ENCODE measurements around the gene RPS6KA1.
A peak's percentile ranks its signal among the peaks of the same experiment; 100 is the strongest.
"Not testable (repeated sequence)": the region's sequence is repeated elsewhere in the genome, so short reads cannot be mapped to it uniquely, and the experiment has no call there.

The RPS6KA1 gene

DNA sequence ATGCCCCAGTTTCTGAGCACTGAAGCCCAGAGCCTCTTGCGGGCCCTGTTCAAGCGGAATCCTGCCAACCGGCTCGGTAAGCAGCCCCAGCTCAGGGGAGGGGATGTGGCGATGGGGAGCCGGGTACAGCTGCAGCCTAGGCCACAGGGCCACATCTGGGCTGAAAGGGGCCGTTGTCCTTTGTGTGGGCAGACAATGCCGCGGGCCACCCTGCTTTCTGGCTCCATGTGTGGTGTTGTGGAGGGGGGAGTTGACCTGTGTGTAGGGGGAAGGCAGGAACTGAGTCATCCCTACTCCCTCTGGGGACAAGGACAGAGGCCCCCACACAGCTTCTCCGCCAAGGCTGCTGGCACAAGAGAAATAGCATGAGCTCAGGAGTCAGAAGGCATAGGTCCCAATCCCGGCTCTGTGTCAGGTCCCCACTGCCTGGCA lies 26.0 kb downstream of the RPS6KA1 start:
- peak; percentile 55 for DNase-seq (ENCODE audit: low spot score)

- no peak for DNase-seq (ENCODE audit: low spot score)
Measured at GRCh38 chr1:26556111-26556510, 26.6 kb downstream of the RPS6KA1 start.

DNA sequence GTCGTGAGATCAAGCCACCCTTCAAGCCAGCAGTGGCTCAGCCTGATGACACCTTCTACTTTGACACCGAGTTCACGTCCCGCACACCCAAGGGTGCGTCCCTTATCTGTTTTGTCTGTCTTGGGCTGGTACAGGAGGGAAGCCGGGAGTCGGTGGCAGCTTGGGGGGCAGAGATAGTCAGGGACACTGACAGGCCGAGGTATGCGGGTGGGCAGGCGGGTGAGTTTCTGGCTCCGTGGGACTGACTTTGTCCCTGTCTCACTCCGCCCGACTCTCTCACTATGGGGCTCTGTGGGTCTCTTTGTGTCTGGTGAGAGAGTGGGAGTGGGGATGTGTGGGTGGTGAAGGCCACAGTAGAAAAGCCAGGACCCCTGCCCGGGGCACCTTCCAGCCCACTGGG lies 27.4 kb downstream of the RPS6KA1 start:
- DNase-seq (ENCODE audit: low spot score) = no peak

DNA sequence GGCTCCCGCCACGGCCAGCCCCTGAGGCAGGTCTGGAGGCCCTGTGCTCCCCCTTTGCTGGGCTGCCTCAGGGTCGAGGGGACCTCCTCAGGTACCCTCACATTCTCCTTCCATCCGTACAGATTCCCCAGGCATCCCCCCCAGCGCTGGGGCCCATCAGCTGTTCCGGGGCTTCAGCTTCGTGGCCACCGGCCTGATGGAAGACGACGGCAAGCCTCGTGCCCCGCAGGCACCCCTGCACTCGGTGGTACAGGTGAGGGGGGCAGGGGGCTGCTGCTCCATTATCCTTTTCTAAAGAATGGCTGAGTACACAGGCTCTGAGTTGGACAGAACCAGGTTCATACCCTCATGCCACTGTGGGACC lies 29.1 kb downstream of the RPS6KA1 start:
- DNase-seq (ENCODE audit: low spot score) = no peak

DNA sequence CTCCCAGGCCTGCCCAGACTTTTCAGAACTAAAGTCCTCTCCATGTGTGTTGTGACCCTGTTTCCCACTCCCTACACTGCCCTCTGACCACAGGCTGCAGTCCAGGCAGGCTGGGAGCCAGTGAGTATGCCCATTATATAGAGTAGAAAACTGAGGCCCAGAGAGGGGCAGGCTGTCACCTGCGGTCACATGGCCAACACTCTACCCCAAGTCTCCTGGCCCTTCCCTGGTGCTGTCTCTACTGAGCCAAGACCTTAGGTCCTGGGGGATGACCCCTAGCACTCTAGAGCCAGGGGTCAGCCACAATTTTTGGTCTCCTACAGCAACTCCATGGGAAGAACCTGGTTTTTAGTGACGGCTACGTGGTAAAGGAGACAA lies 30.8 kb downstream of the RPS6KA1 start:
- no peak for DNase-seq (ENCODE audit: low spot score)

DNA sequence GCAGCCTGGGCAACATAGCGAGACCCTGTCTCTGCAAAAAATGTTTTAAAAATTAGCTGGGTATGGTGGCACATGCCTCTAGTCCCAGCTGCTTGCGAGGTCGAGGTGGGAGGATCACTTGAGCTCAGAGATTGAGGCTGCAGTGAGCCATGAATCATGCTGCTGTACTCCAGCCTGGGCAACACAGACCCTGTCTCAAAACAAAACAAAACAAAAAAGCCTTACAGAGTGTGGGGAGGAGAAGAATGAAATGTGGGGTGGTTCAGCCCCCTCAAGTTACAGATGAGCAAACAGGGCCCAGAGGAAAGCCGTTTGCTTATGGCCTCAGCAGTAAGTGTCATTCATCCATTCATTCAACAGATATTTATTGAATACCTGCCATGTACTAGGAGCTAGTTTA lies 40.7 kb downstream of the RPS6KA1 start:
- DNase-seq (ENCODE audit: low spot score) = no peak

DNA sequence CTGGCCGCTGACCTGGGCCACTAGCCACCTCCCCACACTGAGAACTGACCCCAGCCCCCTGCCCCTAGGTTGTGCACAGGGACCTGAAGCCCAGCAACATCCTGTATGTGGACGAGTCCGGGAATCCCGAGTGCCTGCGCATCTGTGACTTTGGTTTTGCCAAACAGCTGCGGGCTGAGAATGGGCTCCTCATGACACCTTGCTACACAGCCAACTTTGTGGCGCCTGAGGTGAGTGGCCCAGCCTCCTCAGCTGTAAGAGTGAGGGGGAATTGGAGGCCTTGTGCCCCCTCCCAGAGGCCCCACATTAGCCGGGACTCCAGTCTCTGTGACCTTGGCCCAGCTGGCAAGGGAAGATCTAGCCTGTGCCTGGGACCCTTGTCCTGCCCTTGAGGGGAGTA lies 41.8 kb downstream of the RPS6KA1 start:
- no peak for DNase-seq (ENCODE audit: low spot score)

DNA sequence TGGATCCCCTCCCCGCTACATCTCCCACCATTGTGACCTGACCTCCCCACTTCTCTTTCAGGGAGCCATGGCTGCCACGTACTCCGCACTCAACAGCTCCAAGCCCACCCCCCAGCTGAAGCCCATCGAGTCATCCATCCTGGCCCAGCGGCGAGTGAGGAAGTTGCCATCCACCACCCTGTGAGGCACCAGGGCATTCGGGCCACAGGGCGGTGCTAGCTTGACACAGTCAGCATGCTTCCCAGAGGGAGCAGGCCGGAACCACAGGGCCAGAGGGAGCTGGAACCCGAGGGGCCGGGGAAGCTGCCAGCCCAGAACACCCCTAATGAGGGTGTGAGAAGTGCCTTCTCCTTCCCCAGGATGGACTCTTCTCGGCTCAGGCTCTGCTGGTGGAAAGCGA lies 44.5 kb downstream of the RPS6KA1 start:
- no peak for DNase-seq (ENCODE audit: low spot score)

DNA sequence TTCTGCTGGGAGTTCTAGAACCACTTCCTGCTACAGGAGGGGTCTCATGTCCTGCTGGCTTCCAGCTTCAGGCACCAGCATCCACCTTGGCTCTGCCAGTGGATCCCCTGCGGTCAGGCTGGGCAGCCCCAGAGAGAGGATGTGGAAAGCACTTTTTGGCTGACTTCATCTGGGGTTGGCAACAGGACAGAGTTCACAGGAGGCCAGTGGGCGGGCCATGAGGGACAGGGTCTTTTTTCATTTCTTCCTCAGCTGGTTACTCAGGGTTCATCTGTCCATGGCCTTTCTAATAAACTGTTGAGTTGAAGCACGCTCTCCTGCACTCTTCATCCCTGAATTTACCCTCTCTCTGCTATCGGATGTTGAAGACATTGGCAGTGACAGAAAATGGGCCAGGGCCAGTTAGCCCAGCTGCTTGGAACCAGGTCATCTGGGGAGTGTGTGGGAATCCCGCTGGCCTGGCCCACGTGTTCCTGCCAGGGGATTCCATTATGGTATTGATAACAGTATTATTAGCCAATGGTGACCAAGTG lies 45.2 kb downstream of the RPS6KA1 start:
- no peak for DNase-seq (ENCODE audit: low spot score)

GRCh38 chr1:26575348-26575747 lies 45.8 kb downstream of the RPS6KA1 start:
- DNase-seq (ENCODE audit: low spot score) = no peak

GRCh38 chr1:26578167-26578566 lies 48.6 kb downstream of the RPS6KA1 start:
- no peak for DNase-seq (ENCODE audit: low spot score)

DNA sequence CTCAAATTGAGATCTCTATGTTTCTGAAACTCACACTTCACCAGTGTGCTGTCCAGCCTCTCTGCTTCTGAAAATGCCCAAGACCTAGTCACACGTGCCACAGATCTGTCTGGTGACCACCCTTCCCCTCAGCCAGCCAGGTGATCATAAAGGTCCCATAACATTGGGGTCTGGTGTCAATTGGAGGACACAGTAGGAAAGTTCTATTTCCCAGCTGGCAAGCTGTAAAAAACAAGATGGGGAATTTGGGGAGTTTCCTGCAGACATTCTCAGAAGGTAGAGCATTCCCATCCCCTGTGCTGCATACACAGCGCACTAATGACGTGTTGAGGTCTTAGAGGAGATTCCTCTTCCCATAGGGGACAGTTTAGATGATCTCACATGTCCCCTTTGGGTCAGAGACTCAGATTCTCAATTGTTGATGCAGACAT lies 50.1 kb downstream of the RPS6KA1 start:
- DNase-seq (ENCODE audit: low spot score) = no peak

GRCh38 chr1:26580116-26580515 lies 50.6 kb downstream of the RPS6KA1 start:
- DNase-seq (ENCODE audit: low spot score) = no peak

DNA sequence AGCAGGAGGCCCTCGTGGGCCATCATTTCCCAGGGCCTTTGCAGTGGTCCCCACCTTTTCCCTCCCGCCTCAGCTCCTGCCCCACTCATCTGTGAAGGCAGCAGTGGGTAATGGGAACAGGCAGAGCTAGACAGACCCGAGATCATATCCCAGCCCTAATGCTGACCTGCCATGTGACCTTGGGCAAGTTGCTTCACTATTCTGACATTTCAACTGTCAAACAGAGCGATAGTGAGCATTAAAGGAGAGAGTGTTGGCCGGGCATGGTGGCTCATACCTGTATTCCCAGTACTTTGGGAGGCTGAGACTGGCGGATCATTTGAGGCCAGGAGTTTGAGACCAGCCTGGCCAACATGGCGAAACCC lies 51.7 kb downstream of the RPS6KA1 start:
- DNase-seq (ENCODE audit: low spot score) = no peak

GRCh38 chr1:26582053-26582835 lies 52.7 kb downstream of the RPS6KA1 start:
- no peak for DNase-seq (ENCODE audit: low spot score)

GRCh38 chr1:26582836-26583460 lies 53.4 kb downstream of the RPS6KA1 start:
- DNase-seq (ENCODE audit: low spot score) = peak; percentile 31

DNA sequence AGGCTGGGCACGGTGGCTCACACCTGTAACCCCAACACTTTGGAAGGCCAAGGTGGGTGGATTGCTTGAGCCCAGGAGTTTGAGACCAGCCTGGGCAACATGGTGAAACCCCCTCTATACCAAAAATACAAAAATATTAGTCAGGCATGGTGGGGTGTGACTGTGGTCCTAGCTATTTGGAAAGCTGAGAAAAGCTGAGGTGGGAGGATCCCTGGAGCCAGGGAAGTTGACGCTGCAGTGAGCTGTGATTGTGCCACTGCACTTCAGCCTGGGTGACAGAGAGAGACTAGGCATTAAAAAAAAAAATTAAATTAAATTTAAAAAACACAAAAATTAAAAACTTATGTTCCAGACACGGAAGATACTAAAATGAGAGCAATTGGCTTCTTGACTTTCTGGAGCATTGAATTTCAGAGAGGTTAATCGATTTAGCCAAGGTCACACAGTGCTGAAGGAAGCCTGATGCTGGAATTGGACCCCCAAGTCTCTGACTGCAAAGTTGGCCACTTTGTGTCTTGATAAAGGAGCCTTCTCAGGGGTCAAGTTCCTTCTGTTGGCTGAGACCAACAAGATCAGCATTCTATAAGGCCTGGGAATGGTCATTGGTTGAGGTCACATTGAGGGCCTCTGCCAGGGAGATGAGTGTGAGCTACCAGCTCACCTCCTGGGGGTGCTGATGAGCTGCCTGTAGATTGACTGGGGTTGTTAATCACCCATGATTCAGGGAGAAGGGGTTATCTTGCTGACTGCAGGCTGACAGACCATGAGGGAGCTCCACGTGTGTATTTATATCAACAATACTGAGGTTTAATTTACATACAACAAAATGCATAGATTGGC lies 54.3 kb downstream of the RPS6KA1 start:
- no peak for DNase-seq (ENCODE audit: low spot score)

DNA sequence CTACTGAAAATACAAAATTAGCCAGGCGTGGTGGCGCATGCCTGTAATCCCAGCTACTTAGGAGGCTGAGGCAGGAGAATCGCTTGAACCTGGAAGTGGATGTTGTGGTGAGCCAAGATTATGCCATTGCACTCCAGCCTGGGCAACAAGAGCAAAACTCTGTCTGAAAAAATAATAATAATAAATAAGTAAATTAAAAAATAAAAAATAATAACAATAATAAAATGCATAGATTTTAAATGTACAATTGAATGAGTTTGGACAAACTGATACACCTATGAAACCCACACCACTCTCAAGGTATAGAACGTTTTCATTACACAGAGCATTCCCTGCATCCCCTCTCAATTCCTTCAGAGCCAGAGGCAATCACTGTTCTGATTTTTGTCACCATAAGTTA lies 55.0 kb downstream of the RPS6KA1 start:
- DNase-seq (ENCODE audit: low spot score) = not testable (repeated sequence)

DNA sequence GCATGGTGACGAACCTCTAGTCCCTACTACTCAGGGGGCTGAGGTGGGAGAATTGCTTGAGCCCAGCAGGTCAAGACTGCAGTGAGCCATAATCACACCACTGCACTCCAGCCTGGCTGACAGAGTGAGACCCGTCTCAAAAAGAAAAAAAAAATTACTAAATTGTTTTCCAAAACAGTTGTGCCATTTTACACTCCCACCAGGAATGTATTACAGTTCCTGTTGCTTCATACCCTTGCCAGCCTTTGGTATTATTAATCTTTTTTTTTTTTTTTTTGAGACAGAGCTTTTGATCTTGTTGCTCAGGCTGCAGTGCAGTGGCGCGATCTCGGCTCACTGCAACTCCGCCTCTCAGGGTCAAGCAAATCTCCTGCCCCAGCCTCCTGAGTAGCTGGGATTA lies 55.9 kb downstream of the RPS6KA1 start:
- DNase-seq (ENCODE audit: low spot score) = no peak

- DNase-seq (ENCODE audit: low spot score) = no peak
Measured at GRCh38 chr1:26593385-26593784, 63.8 kb downstream of the RPS6KA1 start.

- DNase-seq (ENCODE audit: low spot score) = not testable (repeated sequence)
Measured at GRCh38 chr1:26594593-26594992, 65.0 kb downstream of the RPS6KA1 start.

GRCh38 chr1:26597629-26598039 lies 68.1 kb downstream of the RPS6KA1 start:
- peak; percentile 53 for DNase-seq (ENCODE audit: low spot score)

DNA sequence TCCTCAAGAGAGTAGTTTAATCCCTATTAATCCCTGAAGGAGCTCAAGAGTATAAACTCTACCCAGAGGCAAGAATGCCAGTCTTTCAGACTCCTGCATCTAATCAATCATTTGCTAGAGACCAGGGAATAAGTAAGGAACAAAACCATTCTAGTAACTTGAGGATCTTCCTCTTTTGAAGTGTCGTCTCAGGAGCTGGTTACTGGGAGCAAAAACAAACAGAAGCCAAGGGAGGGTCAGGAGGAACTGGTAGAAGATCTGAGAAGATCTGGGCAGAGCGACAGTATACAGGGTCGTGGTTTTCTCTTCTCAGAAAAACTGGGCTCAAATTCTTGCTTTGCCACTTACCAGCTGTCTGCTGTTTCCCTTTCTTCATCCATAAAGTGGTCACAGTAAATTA lies 69.3 kb downstream of the RPS6KA1 start:
- no peak for DNase-seq (ENCODE audit: low spot score)
